ENCODE data around the gene OTUB1. TPM values are rescaled to one million over a fixed set of nuclear protein-coding genes. Genes with fewer than 3 reads are reported as not detected.
A peak's percentile ranks its signal among the peaks of the same experiment; 100 is the strongest.

Gene OTUB1
- total and polyA plus RNA-seq, 8 donors, result 33.6 to 161 (median 53.3) TPM

DNA sequence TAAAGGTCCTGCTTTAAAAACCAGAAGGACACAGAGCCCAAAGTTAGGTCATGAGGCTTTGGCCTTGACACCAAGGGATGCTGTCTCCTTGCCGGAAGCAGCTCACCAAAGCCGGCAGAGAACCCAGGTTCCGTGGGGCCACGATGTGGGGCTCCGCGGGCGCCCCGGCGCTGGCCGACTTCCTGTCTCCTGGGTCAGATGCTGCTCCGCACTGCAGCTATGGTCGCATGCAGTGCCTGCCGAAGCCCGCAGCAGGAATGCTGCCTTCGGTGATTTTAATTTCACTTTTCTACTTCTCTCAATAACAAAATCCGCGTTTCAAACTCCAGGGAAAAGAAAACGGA is 454 bp upstream of the OTUB1 start:
- DNase-seq, result peak in 1 of 2 donors; percentile 64
- Histone ChIP-seq H3K27ac (peak overlapping the region; percentile 91 to 96 (median 91)), H3K36me3 (peaks cover 3 to 29% (median 25%) of the 10 kb centered on the region in 4 donors), H3K4me1 (peaks cover 17 to 29% (median 26%) of the 10 kb centered on the region in 4 donors), H3K4me3 (peak overlapping the region; percentile 96 to 99 (median 98)), H3K27me3 (no peaks in the 10 kb centered on the region), H3K9me3 (no peaks in the 10 kb centered on the region)
- intact Hi-C loops (cut with DNase I; ENCODE audit: low total_unique reads), result no loop called here
- TF ChIP-seq EP300 (IDR thresholded peaks at IDR 0.05) (no peak), POLR2A (IDR thresholded peaks at IDR 0.05) (no peak), POLR2AphosphoS5 (IDR thresholded peaks at IDR 0.05) (no peak)
- TF ChIP-seq, protein P1, sequence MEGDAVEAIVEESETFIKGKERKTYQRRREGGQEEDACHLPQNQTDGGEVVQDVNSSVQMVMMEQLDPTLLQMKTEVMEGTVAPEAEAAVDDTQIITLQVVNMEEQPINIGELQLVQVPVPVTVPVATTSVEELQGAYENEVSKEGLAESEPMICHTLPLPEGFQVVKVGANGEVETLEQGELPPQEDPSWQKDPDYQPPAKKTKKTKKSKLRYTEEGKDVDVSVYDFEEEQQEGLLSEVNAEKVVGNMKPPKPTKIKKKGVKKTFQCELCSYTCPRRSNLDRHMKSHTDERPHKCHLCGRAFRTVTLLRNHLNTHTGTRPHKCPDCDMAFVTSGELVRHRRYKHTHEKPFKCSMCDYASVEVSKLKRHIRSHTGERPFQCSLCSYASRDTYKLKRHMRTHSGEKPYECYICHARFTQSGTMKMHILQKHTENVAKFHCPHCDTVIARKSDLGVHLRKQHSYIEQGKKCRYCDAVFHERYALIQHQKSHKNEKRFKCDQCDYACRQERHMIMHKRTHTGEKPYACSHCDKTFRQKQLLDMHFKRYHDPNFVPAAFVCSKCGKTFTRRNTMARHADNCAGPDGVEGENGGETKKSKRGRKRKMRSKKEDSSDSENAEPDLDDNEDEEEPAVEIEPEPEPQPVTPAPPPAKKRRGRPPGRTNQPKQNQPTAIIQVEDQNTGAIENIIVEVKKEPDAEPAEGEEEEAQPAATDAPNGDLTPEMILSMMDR (IDR thresholded peaks at IDR 0.05), result no peak
- 0 to 1% (median 0%) methylated on average over 17 to 18 of the region's 18 CpGs for WGBS, 5 donors

DNA sequence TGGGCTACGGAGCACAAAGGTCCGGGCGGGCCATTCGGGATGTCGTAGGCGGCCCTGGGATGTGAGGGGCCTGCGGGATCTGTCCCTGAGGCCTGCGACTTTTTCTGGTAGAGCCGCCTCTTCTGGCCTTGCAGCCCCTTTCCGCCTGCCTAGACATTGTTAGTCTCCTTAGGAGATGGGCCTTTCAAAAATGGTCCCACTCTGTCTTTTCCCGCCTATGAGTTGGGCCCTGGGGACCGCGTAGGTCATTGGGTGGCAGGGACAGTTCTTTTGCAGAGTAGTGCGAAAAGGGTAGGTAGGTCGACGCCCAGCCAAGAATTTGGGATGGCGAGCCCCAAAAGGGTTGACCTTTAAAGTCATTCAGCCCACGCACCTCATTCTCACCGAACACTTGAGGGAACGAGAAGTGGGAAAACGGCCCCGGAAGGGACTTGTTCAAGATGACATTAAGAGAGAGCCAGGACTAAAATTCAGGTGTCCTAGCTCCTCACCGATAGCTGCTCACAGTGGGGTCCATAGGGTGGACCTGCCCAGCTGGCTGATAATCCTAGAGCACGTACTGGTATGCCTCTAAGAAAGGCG is 785 bp downstream of the OTUB1 start:
- 24 to 55% (median 31%) methylated on average over 15 to 25 of the region's 25 CpGs for WGBS, 5 donors
- Histone ChIP-seq H3K4me3 (peak overlapping the region; percentile 96 to 99 (median 98)), H3K9me3 (no peaks in the 10 kb centered on the region), H3K36me3 (peaks cover 11 to 42% (median 38%) of the 10 kb centered on the region in 4 donors), H3K27me3 (no peaks in the 10 kb centered on the region), H3K4me1 (peaks cover 17 to 29% (median 26%) of the 10 kb centered on the region in 4 donors), H3K27ac (peak overlapping the region; percentile 91 to 96 (median 91))
- TF ChIP-seq POLR2AphosphoS5 (IDR thresholded peaks at IDR 0.05) (no peak), POLR2A (IDR thresholded peaks at IDR 0.05) (no peak), EP300 (IDR thresholded peaks at IDR 0.05) (no peak)
- TF ChIP-seq, protein P1 (IDR thresholded peaks at IDR 0.05), result no peak
- no peak for DNase-seq
- intact Hi-C loops (cut with DNase I; ENCODE audit: low total_unique reads), result no loop called here

DNA sequence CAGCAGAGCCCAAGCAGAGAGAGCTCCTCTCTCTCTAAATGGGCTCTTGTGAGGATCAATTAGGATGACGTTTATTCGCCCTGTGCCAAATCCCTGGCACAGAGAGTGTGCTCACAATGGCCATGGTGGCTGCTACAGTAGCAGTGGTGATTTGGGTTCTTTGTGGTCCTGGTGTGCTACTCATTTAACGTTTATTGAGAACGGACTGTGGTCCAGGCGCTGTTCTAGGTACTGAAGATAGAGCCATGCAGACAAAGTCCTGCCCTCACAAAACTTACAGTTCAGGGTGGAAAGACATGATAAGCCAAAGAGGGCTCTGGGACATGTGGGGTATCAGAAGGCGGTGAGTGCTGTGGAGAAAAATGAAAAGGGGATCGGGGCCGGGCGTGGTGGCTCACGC is 5.3 kb downstream of the OTUB1 start:
- Histone ChIP-seq H3K4me1 (peaks cover 11 to 23% (median 18%) of the 10 kb centered on the region in 4 donors), H3K27ac (no peak overlapping the region), H3K27me3 (no peaks in the 10 kb centered on the region), H3K36me3 (peaks cover 21 to 87% (median 82%) of the 10 kb centered on the region in 4 donors), H3K9me3 (no peaks in the 10 kb centered on the region), H3K4me3 (no peak overlapping the region)
- WGBS, 5 donors, result 90 to 93% (median 91%) methylated on average over 10 of the region's 10 CpGs
- TF ChIP-seq POLR2AphosphoS5 (IDR thresholded peaks at IDR 0.05), result no peak
- no peak for TF ChIP-seq POLR2A (IDR thresholded peaks at IDR 0.05)
- TF ChIP-seq EP300 (IDR thresholded peaks at IDR 0.05), result no peak
- TF ChIP-seq, protein P1 (IDR thresholded peaks at IDR 0.05), result no peak
- intact Hi-C loops (cut with DNase I; ENCODE audit: low total_unique reads), result no loop called here
- no peak for DNase-seq

DNA sequence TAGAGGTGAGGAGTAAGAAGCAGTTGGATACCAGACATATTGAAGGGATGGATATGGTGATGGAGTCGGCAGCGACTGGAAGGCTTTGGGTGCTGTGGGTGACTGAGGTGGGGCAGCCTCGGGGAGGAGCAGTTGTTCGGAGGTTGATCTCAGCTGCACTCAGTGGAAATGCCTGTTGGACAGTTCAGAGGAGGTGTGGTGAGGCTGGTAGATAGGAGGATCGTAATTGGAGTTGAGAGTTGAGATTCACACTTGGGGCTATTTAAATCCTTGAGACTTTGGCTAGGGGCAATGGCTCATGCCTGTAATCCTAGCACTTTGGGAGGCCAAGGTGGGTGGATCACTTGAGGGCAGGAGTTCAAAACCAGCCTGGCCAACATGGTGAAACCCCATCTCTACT is 6.9 kb downstream of the OTUB1 start:
- Histone ChIP-seq H3K36me3 (peaks cover 37 to 100% (median 97%) of the 10 kb centered on the region in 4 donors), H3K27me3 (no peaks in the 10 kb centered on the region), H3K9me3 (no peaks in the 10 kb centered on the region), H3K4me1 (peaks cover 0 to 9% (median 4%) of the 10 kb centered on the region in 4 donors), H3K27ac (no peak overlapping the region), H3K4me3 (no peak overlapping the region)
- intact Hi-C loops (cut with DNase I; ENCODE audit: low total_unique reads), result no loop called here
- TF ChIP-seq EP300 (IDR thresholded peaks at IDR 0.05) (no peak), POLR2AphosphoS5 (IDR thresholded peaks at IDR 0.05) (no peak), POLR2A (IDR thresholded peaks at IDR 0.05) (no peak)
- TF ChIP-seq, protein P1 (IDR thresholded peaks at IDR 0.05), result no peak
- 86 to 92% (median 90%) methylated on average over 5 of the region's 5 CpGs for WGBS, 5 donors
- DNase-seq, result no peak
